Spleen (tissue), 11 donors: Measurements from ENCODE around the gene ANKRD13A. TPM values are rescaled to one million over a fixed set of nuclear protein-coding genes. Genes with fewer than 3 reads are reported as not detected.

ENCODE experiments used
- DNase-seq: peaks from one replicate; pipeline ENCODE4 v3.0.0-alpha.2; 2020
- H3K27ac ChIP-seq, 8 donors: fragments of 200-600 bp; sonication (generic) in 7 of 8; 1 replicate in 4 of 8; 2 replicates in 4 of 8; pipeline versions ENCODE4 v1.5.0 to v1.8.0; 2016 to 2021; ENCODE audit warnings: inconsistent platforms in 4 of 8, mild to moderate bottlenecking in 4 of 8, moderate library complexity in 1 of 8
- H3K27me3 ChIP-seq, 7 donors: fragments of 200-600 bp; sonication (generic) in 6 of 7; replicated peaks in 1 of 7; 1 replicate in 4 of 7; 2 replicates in 3 of 7; pipeline versions ENCODE4 v1.5.0 to v1.8.0; 2016 to 2021; ENCODE audit warnings: inconsistent platforms in 3 of 7, mild to moderate bottlenecking in 1 of 7
- H3K36me3 ChIP-seq, 6 donors: fragments of 200-600 bp; sonication (generic) in 5 of 6; 1 replicate in 4 of 6; 2 replicates in 2 of 6; pipeline versions ENCODE4 v1.5.0 to v1.8.0; 2016 to 2021; ENCODE audit warnings: inconsistent platforms in 2 of 6
- H3K4me1 ChIP-seq, 6 donors: fragments of 200-600 bp; sonication (generic) in 5 of 6; 1 replicate in 3 of 6; 2 replicates in 3 of 6; pipeline versions ENCODE4 v1.5.0 to v1.8.0; 2016 to 2021; ENCODE audit warnings: inconsistent platforms in 3 of 6
- H3K4me3 ChIP-seq, 8 donors: fragments of 200-600 bp; sonication (generic) in 7 of 8; 1 replicate in 4 of 8; 2 replicates in 4 of 8; pipeline versions ENCODE4 v1.5.0 to v1.8.0; 2016 to 2021; ENCODE audit warnings: inconsistent platforms in 4 of 8, mild to moderate bottlenecking in 4 of 8, moderate library complexity in 2 of 8
- H3K9me3 ChIP-seq, 8 donors: fragments of 200-600 bp; sonication (generic) in 7 of 8; 1 replicate in 4 of 8; 2 replicates in 4 of 8; pipeline versions ENCODE4 v1.5.0 to v1.8.0; 2016 to 2021; ENCODE audit warnings: inconsistent platforms in 4 of 8
- POLR2A ChIP-seq, 3 donors: fragments of 450-650 bp; IDR thresholded peaks; one replicate each; pipeline ENCODE4 v1.5.1; 2017; ENCODE audit warnings: antibody characterized with exemption in 3 of 3, mild to moderate bottlenecking in 1 of 3
- POLR2AphosphoS5 ChIP-seq, 3 donors: sonication (generic); formaldehyde crosslinking; IDR thresholded peaks; one replicate each; pipeline ENCODE4 v1.5.1; 2017; ENCODE audit warnings: antibody characterized with exemption in 3 of 3
- WGBS, 5 donors: extraction: QIAGEN DNeasy Blood & Tissue Kit in 3 of 5; methylation state at CpG; one replicate each; pipeline versions ENCODE4 v1.1.5 to v1.1.7; 2013 to 2018; 5-methylcytosine and 5-hydroxymethylcytosine counted together
- intact Hi-C: fragments of 100-400 bp; cut with DNase I; formaldehyde crosslinking; loops from one replicate; pipeline ENCODE4 v1.15.0; 2023; ENCODE audit warnings: low total_unique reads
- polyA plus RNA-seq, 3 donors: library from polyadenylated mRNA; stranded (reverse); fragments of 200-250 nt; gene quantifications; one replicate each; pipeline ENCODE4 v1.2.1, GENCODE V29; 2013
- total RNA-seq, 7 donors: library from RNA; depleted of rRNA in 3 of 7; stranded (reverse); fragments of >200 nt in 3 of 7; fragmentation: NEBNext Ultra II Directional in 4 of 7; extraction: Animal tissue kit (Norgen Biotek cat#: 25700) in 4 of 7; gene quantifications; one replicate each; pipeline versions ENCODE4 v1.1.0 to v1.2.1, GENCODE V29; 2016 to 2021
- TF ChIP-seq, protein P1 (sequence below), 11 experiments: fragments of 200-600 bp in 7 of 11; fragments of 450-650 bp in 4 of 11; sonication (generic) in 4 of 11; IDR thresholded peaks in 8 of 11; conservative IDR thresholded peaks in 3 of 11; 1 replicate in 7 of 11; 2 replicates in 4 of 11; pipeline versions ENCODE4 v1.4.0 to v1.8.0; 2016 to 2021; ENCODE audit warnings: antibody characterized with exemption in 11 of 11, inconsistent platforms in 4 of 11, mild to moderate bottlenecking in 1 of 11
- donor health status: healthy with polysubstance abuse.
- donor health status: DM: no; HTN: no; CAD: no; lungs with moderate emphysema.
- donor health status: DM: no; HTN: no; CAD: no.
- donor health status: Bipolar disorder and iron deficiency.
- donor health status: healthy.
- donor health status: DM: no; HTN: no; CAD: no.
- donor health status: DM: yes; HTN: yes; CAD: no.

Gene ANKRD13A
- total and polyA plus RNA-seq, 10 donors = 32.9 to 134 (median 93.7) TPM

DNA sequence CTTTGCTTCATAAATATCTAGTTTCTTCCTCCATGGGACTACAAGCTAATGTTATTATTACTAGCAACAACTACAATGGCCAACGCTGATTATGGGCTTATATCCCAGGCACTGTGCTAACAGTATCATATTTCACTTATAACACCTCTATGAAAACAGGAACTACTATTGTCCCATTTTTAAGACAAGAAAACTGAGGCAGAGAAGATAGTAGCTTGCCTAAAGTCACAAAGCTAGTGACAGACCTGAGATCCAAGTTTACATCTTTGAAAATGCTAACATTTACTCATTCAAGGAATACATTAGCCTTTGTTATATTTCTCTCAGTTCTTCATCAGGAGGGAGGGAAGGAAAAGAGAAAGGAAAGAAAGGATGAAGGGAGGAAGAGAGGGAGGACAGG, 35.9 kb upstream of the ANKRD13A start:
- peaks cover 9 to 100% (median 87%) of the 10 kb centered on the region in 6 donors for H3K36me3 ChIP-seq
- H3K9me3 ChIP-seq = no peaks in the 10 kb centered on the region
- WGBS, 5 donors = 87 to 98% (median 94%) methylated on average over 1 of the region's 1 CpG
- intact Hi-C loops = no loop called here
- H3K27me3 ChIP-seq = no peaks in the 10 kb centered on the region
- DNase-seq = no peak
- H3K4me3 ChIP-seq = no peak overlapping the region
- TF ChIP-seq POLR2A (IDR thresholded peaks at IDR 0.05) = no peak
- TF ChIP-seq POLR2AphosphoS5 (IDR thresholded peaks at IDR 0.05) = no peak
- TF ChIP-seq, protein P1, sequence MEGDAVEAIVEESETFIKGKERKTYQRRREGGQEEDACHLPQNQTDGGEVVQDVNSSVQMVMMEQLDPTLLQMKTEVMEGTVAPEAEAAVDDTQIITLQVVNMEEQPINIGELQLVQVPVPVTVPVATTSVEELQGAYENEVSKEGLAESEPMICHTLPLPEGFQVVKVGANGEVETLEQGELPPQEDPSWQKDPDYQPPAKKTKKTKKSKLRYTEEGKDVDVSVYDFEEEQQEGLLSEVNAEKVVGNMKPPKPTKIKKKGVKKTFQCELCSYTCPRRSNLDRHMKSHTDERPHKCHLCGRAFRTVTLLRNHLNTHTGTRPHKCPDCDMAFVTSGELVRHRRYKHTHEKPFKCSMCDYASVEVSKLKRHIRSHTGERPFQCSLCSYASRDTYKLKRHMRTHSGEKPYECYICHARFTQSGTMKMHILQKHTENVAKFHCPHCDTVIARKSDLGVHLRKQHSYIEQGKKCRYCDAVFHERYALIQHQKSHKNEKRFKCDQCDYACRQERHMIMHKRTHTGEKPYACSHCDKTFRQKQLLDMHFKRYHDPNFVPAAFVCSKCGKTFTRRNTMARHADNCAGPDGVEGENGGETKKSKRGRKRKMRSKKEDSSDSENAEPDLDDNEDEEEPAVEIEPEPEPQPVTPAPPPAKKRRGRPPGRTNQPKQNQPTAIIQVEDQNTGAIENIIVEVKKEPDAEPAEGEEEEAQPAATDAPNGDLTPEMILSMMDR (IDR thresholded peaks at IDR 0.05 in 8 of 11, conservative IDR thresholded peaks at IDR 0.05 in 3 of 11) = no peak
- peak overlapping the region in 5 of 8 donors; percentile 22 to 62 (median 45) for H3K27ac ChIP-seq
- peaks cover 0 to 34% (median 22%) of the 10 kb centered on the region in 6 donors for H3K4me1 ChIP-seq

DNA sequence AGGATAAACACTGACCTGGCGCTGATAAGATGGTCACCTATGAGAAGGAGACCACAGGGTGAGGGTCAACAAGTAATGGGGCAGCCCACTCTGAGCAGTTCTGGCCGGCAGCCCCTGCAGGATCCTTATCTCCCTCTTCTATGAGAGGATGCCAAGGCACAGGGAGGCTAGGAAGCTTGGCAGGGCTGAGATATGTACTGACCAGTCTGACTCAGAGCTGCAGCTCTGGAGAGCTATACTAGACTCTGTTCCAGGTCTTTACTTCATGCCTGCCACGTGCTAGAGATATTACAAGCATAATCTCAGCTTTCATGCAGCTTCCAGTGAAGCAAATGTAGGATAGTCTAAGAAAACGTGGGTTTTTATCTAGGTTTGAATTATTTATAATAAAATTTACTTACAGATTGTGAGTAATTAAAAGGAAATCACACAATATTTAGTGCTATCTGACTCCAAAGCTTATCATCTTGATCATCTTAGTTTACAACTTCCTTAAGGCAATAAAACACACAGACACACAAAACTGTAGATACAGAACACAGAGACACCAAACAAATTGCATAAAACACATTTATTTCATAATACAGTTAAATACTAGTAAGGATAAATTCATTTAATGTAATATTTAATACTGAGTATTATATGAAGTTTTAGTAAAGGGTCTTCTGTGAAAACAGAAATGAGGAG, 35.3 kb upstream of the ANKRD13A start:
- no peaks in the 10 kb centered on the region for H3K27me3 ChIP-seq
- no peak for DNase-seq
- 70 to 85% (median 77%) methylated on average over 4 of the region's 4 CpGs for WGBS, 5 donors
- H3K27ac ChIP-seq = peak overlapping the region in 6 of 8 donors; percentile 2 to 62 (median 30)
- H3K4me1 ChIP-seq = peaks cover 0 to 39% (median 26%) of the 10 kb centered on the region in 6 donors
- intact Hi-C loops = no loop called here
- H3K36me3 ChIP-seq = peaks cover 9 to 100% (median 87%) of the 10 kb centered on the region in 6 donors
- H3K9me3 ChIP-seq = no peaks in the 10 kb centered on the region
- TF ChIP-seq POLR2AphosphoS5 (IDR thresholded peaks at IDR 0.05) = no peak
- H3K4me3 ChIP-seq = no peak overlapping the region

DNA sequence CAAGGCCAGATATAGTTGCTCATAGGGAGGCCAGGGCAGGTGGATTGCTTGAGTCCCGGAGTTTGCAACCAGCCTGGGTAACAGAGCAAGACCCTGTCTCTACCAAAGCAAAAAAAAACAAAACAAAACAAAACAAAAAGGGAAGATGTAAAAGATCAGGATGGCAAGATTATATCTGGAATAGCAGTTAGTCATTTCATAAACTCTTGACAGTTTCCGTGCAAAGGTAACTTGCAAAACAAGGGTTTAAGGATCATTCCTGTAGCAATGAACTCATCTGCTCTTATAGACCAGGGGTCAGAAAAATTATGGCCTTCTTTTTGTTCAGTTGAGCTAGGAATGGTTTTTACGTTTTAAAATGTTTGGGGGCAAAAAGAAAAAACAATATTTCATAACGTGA, 32.7 kb upstream of the ANKRD13A start:
- H3K27me3 ChIP-seq = no peaks in the 10 kb centered on the region
- H3K9me3 ChIP-seq = no peaks in the 10 kb centered on the region
- H3K27ac ChIP-seq = no peak overlapping the region
- peaks cover 4 to 100% (median 83%) of the 10 kb centered on the region in 6 donors for H3K36me3 ChIP-seq
- intact Hi-C loops = no loop called here
- TF ChIP-seq POLR2AphosphoS5 (IDR thresholded peaks at IDR 0.05) = no peak
- TF ChIP-seq, protein P1 (IDR thresholded peaks at IDR 0.05 in 8 of 11, conservative IDR thresholded peaks at IDR 0.05 in 3 of 11) = no peak
- TF ChIP-seq POLR2A (IDR thresholded peaks at IDR 0.05) = no peak
- WGBS, 5 donors = 88 to 93% (median 89%) methylated on average over 4 of the region's 4 CpGs
- no peak overlapping the region for H3K4me3 ChIP-seq
- peaks cover 0 to 40% (median 26%) of the 10 kb centered on the region in 6 donors for H3K4me1 ChIP-seq
- no peak for DNase-seq

DNA sequence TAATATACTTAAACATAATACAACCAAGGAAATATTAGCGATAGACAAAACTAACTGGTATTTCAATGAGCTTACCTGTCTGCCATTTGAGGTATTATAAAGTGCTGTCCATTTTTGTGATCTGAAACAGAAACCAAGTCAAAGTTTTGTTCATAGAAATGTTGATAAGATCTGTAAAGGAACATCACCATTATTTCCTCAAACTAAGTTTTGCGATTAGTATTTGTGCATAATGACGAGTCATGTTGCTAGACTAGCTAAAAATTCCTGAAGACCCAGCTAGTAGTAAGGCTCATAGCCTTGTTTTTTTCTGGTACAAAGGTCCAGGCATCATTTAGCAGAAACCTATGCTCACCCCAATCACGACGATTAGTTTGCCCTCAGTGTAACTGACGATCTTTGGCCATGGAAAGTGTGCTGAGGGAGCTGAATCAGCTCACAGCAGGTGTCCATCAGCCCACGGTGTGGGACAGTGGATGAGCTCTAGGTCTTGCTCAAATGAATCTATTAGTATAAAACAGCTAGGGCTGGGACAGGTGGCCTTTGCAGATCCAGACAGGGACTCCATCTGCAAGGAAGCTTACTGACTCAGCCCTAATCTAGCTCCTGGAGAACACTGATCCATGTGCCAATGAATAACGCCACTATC, 31.7 kb upstream of the ANKRD13A start:
- no peak for DNase-seq
- intact Hi-C loops = no loop called here
- H3K36me3 ChIP-seq = peaks cover 4 to 100% (median 83%) of the 10 kb centered on the region in 6 donors
- peaks cover 0 to 34% (median 20%) of the 10 kb centered on the region in 6 donors for H3K4me1 ChIP-seq
- 67 to 80% (median 74%) methylated on average over 8 of the region's 8 CpGs for WGBS, 5 donors
- TF ChIP-seq, protein P1 (IDR thresholded peaks at IDR 0.05 in 8 of 11, conservative IDR thresholded peaks at IDR 0.05 in 3 of 11) = no peak
- no peak for TF ChIP-seq POLR2A (IDR thresholded peaks at IDR 0.05)
- TF ChIP-seq POLR2AphosphoS5 (IDR thresholded peaks at IDR 0.05) = no peak
- no peaks in the 10 kb centered on the region for H3K9me3 ChIP-seq
- peak overlapping the region in 7 of 8 donors; percentile 9 to 72 (median 53) for H3K27ac ChIP-seq
- H3K27me3 ChIP-seq = no peaks in the 10 kb centered on the region
- no peak overlapping the region for H3K4me3 ChIP-seq
